ENCODE data around the gene FOXP1. TPM values are rescaled to one million over a fixed set of nuclear protein-coding genes. Genes with fewer than 3 reads are reported as not detected.

FOXP1 gene
- total RNA-seq = 26.1 TPM

- peak; percentile 80 for ATAC-seq
- DNase-seq (ENCODE audit: low spot score) = peak; percentile 86
Observed at GRCh38 chr3:71583566-71584393, at the start of gene FOXP1. Gene FOXP1, minus strand, starts transcription at chr3:71583728. Its CDS starts 385,347 bp downstream, at chr3:71198381.

GRCh38 chr3:71629711-71630110, 46.2 kb upstream of the FOXP1 start:
- ATAC-seq (peak; percentile 52), DNase-seq (ENCODE audit: low spot score) (no peak)

GRCh38 chr3:71629289-71629688, 45.8 kb upstream of the FOXP1 start:
- DNase-seq (ENCODE audit: low spot score) (no peak), ATAC-seq (no peak)

- no peak for ATAC-seq
Observed at GRCh38 chr3:71628522-71628921, 45.0 kb upstream of the FOXP1 start.

GRCh38 chr3:71625676-71626075, 42.1 kb upstream of the FOXP1 start:
- DNase-seq (ENCODE audit: low spot score) (no peak), ATAC-seq (no peak)

More at GRCh38 chr3:71628522-71628921, 45.0 kb upstream of the FOXP1 start:
- DNase-seq (ENCODE audit: low spot score) = no peak

- no peak for DNase-seq (ENCODE audit: low spot score)
- ATAC-seq = no peak
Observed at GRCh38 chr3:71621825-71622537, 38.5 kb upstream of the FOXP1 start.

- DNase-seq (ENCODE audit: low spot score) (no peak), ATAC-seq (no peak)
Observed at GRCh38 chr3:71618538-71618937, 35.0 kb upstream of the FOXP1 start.

GRCh38 chr3:71616571-71617021, 33.1 kb upstream of the FOXP1 start:
- no peak for ATAC-seq
- no peak for DNase-seq (ENCODE audit: low spot score)

GRCh38 chr3:71614869-71615268, 31.3 kb upstream of the FOXP1 start:
- ATAC-seq (peak; percentile 85), DNase-seq (ENCODE audit: low spot score) (no peak)

GRCh38 chr3:71614426-71614825, 30.9 kb upstream of the FOXP1 start:
- ATAC-seq = peak; percentile 7
- DNase-seq (ENCODE audit: low spot score) = no peak

- peak; percentile 84 for ATAC-seq
Observed at GRCh38 chr3:71611099-71611498, 27.6 kb upstream of the FOXP1 start.

GRCh38 chr3:71607364-71607763, 23.8 kb upstream of the FOXP1 start:
- ATAC-seq (no peak), DNase-seq (ENCODE audit: low spot score) (no peak)

More at GRCh38 chr3:71611099-71611498, 27.6 kb upstream of the FOXP1 start:
- DNase-seq (ENCODE audit: low spot score) = peak; percentile 67

- no peak for DNase-seq (ENCODE audit: low spot score)
- no peak for ATAC-seq
Observed at GRCh38 chr3:71606582-71606981, 23.1 kb upstream of the FOXP1 start.

GRCh38 chr3:71602256-71602655, 18.7 kb upstream of the FOXP1 start:
- ATAC-seq = peak; percentile 44
- no peak for DNase-seq (ENCODE audit: low spot score)

- ATAC-seq = no peak
- no peak for DNase-seq (ENCODE audit: low spot score)
Observed at GRCh38 chr3:71601811-71602210, 18.3 kb upstream of the FOXP1 start.

GRCh38 chr3:71600646-71601288, 17.2 kb upstream of the FOXP1 start:
- ATAC-seq = no peak
- no peak for DNase-seq (ENCODE audit: low spot score)

GRCh38 chr3:71599416-71599815, 15.9 kb upstream of the FOXP1 start:
- ATAC-seq (no peak), DNase-seq (ENCODE audit: low spot score) (no peak)

- ATAC-seq (no peak), DNase-seq (ENCODE audit: low spot score) (no peak)
Observed at GRCh38 chr3:71598292-71598691, 14.8 kb upstream of the FOXP1 start.

GRCh38 chr3:71597286-71597685, 13.8 kb upstream of the FOXP1 start:
- ATAC-seq (no peak), DNase-seq (ENCODE audit: low spot score) (no peak)

- ATAC-seq (no peak), DNase-seq (ENCODE audit: low spot score) (no peak)
Observed at GRCh38 chr3:71593106-71593505, 9.6 kb upstream of the FOXP1 start.

GRCh38 chr3:71591101-71591500, 7.6 kb upstream of the FOXP1 start:
- no peak for ATAC-seq
- no peak for DNase-seq (ENCODE audit: low spot score)

- no peak for ATAC-seq
Observed at GRCh38 chr3:71589132-71589531, 5.6 kb upstream of the FOXP1 start.

More at GRCh38 chr3:71589132-71589531, 5.6 kb upstream of the FOXP1 start:
- no peak for DNase-seq (ENCODE audit: low spot score)
